Muscle layer of colon (tissue), 2 donors: ENCODE measurements around the gene KHNYN.

Experiments
- H3K27ac ChIP-seq: one replicate; pipeline ENCODE4 v1.7.0; 2013; ENCODE audit warnings: low read depth, mild to moderate bottlenecking, low read length, moderate library complexity
- H3K27me3 ChIP-seq, 2 donors: one replicate each; pipeline ENCODE4 v1.7.0; 2013; ENCODE audit warnings: low read length in 2 of 2, mild to moderate bottlenecking in 2 of 2; ENCODE audit not compliant: insufficient read depth in 2 of 2, control insufficient read depth in 1 of 2
- H3K36me3 ChIP-seq: one replicate; pipeline ENCODE4 v1.7.0; 2013; ENCODE audit warnings: mild to moderate bottlenecking, low read length; ENCODE audit not compliant: insufficient read depth
- H3K4me1 ChIP-seq: one replicate; pipeline ENCODE4 v1.7.0; 2013; ENCODE audit warnings: mild to moderate bottlenecking, low read length; ENCODE audit not compliant: insufficient read depth
- H3K4me3 ChIP-seq, 2 donors: one replicate each; pipeline ENCODE4 v1.7.0; 2013; ENCODE audit warnings: low read length in 2 of 2, low read depth in 1 of 2, mild to moderate bottlenecking in 1 of 2, moderate library complexity in 1 of 2
- H3K9ac ChIP-seq: one replicate; pipeline ENCODE4 v1.7.0; 2013; ENCODE audit warnings: low read length
- H3K9me3 ChIP-seq: one replicate; pipeline ENCODE4 v1.7.0; 2013; ENCODE audit warnings: mild to moderate bottlenecking, low read length
- donor health status: abdominal sarcoma.
- donor health status: Adenocarcinoma of cecum.

Gene KHNYN

GRCh38 chr14:24435998-24436354, 6.2 kb downstream of the KHNYN start:
- Histone ChIP-seq H3K27me3 (no peaks in the 10 kb centered on the region), H3K9me3 (no peaks in the 10 kb centered on the region), H3K27ac (peak overlapping the region; percentile 53), H3K36me3 (peaks cover 77% of the 10 kb centered on the region), H3K4me1 (peaks cover 35% of the 10 kb centered on the region), H3K4me3 (no peak overlapping the region), H3K9ac (no peak overlapping the region)

- Histone ChIP-seq H3K36me3 (peaks cover 75% of the 10 kb centered on the region), H3K4me3 (no peak overlapping the region), H3K9ac (peak overlapping the region; percentile 20), H3K27ac (peak overlapping the region; percentile 53), H3K27me3 (no peaks in the 10 kb centered on the region), H3K4me1 (peaks cover 35% of the 10 kb centered on the region), H3K9me3 (no peaks in the 10 kb centered on the region)
Measured at GRCh38 chr14:24436355-24437019, 6.7 kb downstream of the KHNYN start.

GRCh38 chr14:24437020-24437735, 7.4 kb downstream of the KHNYN start:
- Histone ChIP-seq H3K27ac (peak overlapping the region; percentile 53), H3K36me3 (peaks cover 68% of the 10 kb centered on the region), H3K27me3 (no peaks in the 10 kb centered on the region), H3K4me1 (peaks cover 34% of the 10 kb centered on the region), H3K9me3 (no peaks in the 10 kb centered on the region), H3K9ac (no peak overlapping the region), H3K4me3 (no peak overlapping the region)

DNA sequence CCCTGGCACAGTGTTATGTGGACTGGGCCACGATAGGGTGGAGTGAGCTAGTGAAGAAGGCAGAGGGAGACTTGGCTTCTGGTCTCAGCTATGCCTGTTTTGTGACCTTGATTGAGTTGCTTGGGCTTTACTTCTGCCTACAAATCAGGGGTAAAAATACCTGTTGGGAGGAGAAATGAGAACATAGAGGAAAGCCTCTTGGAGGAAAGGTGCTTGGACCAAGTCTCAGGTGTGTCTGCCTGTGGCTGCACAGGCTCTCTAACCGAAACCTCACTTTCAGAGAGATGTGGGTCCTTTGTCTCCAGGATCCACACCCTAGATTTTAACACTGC, 7.9 kb downstream of the KHNYN start:
- Histone ChIP-seq H3K27ac (no peak overlapping the region), H3K4me1 (peaks cover 34% of the 10 kb centered on the region), H3K4me3 (no peak overlapping the region), H3K27me3 (no peaks in the 10 kb centered on the region), H3K9ac (no peak overlapping the region), H3K36me3 (peaks cover 63% of the 10 kb centered on the region), H3K9me3 (no peaks in the 10 kb centered on the region)

DNA sequence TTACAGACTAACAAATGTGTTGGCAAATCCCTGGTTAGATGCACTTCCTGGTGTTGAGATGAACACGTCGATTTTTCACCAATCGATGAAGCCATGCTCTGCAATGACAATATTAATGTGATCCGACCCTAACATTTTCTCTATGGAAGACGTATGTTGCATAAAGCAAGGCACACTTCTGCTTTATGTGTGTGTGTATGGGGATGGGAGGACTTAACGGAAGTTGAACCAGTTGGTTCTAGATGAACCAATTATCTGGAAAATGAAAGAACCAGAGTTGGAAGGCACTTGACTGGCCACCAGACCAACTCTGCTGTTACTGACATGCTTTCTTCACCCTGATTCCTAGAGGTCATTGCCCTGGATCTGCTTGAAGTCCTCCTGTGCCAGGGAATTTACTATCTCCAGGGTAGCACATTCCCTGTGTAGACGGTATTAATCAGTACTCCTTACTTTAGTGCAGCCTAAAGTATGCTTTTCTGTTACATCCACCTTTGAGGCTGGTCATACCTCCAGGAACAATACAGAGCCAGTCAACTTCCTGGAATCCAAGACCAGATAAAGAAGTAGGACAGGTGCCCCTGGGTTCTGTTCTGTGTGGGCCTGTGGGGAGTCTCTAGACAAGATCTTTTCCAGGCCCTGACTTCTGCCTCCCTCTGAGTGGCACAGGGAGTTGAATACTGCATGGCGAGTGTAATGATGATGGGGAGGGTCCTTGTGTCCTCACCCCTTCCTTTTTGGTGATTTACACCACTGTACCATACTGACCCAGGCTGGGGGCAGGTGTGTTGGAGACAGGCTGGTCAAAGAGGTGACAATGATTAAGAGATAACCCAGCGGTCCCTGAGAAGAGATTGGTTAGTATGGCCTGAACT, 8.7 kb downstream of the KHNYN start:
- H3K4me1 ChIP-seq: peaks cover 38% of the 10 kb centered on the region
- no peak overlapping the region for H3K4me3 ChIP-seq
- H3K36me3 ChIP-seq: peaks cover 56% of the 10 kb centered on the region
- no peaks in the 10 kb centered on the region for H3K27me3 ChIP-seq
- H3K9me3 ChIP-seq: no peaks in the 10 kb centered on the region
- H3K27ac ChIP-seq: no peak overlapping the region
- H3K9ac ChIP-seq: no peak overlapping the region

- Histone ChIP-seq H3K4me1 (peaks cover 41% of the 10 kb centered on the region), H3K9ac (no peak overlapping the region), H3K27me3 (no peaks in the 10 kb centered on the region), H3K27ac (no peak overlapping the region), H3K9me3 (no peaks in the 10 kb centered on the region), H3K36me3 (peaks cover 55% of the 10 kb centered on the region), H3K4me3 (no peak overlapping the region)
Measured at GRCh38 chr14:24439257-24439656, 9.5 kb downstream of the KHNYN start.

DNA sequence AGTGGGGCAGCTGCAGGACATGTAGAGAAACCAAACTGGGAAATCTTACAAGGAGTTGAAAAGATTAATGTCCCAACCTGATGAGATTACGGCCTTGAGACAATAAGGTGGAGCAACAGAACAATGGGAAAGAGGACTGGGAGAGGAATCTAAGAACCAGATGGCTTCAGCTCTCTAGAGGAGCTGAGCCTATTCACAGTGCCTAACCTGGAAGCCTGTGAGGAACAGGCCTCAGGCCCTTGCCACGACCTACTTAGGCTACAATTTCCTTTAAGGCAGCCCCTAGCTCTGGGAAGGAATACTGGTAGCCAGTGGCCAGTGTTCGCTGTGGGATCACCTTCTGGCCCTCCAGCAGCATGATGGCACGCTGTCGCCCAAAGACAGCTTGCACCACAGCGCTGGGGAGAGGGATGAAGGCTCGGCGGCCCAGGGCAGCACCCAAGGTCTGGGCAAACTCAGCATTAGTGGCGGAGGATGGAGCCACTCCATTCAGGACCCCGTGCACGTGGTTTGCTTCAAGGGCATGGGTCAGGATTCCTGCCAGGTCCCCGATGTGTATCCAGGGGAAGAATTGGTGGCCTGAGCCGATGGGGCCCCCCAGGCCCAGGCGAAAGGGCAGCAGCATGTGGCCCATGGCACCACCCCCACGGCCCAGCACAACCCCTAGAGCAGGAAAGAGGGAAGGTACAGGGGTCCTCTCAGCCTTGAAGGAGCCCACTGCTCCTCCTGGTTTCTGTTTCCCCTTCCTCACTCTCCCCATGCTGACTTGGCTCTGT, 10.3 kb downstream of the KHNYN start:
- H3K27me3 ChIP-seq: no peaks in the 10 kb centered on the region
- no peak overlapping the region for H3K9ac ChIP-seq
- no peak overlapping the region for H3K4me3 ChIP-seq
- no peak overlapping the region for H3K27ac ChIP-seq
- H3K4me1 ChIP-seq: peaks cover 41% of the 10 kb centered on the region
- H3K36me3 ChIP-seq: peaks cover 55% of the 10 kb centered on the region
- no peaks in the 10 kb centered on the region for H3K9me3 ChIP-seq

GRCh38 chr14:24440606-24441399, 11.0 kb downstream of the KHNYN start:
- Histone ChIP-seq H3K4me1 (peaks cover 41% of the 10 kb centered on the region), H3K36me3 (peaks cover 51% of the 10 kb centered on the region), H3K27me3 (no peaks in the 10 kb centered on the region), H3K9me3 (no peaks in the 10 kb centered on the region), H3K27ac (no peak overlapping the region), H3K4me3 (no peak overlapping the region), H3K9ac (no peak overlapping the region)

GRCh38 chr14:24441485-24441884, 11.7 kb downstream of the KHNYN start:
- Histone ChIP-seq H3K9ac (peak overlapping the region; percentile 88), H3K27me3 (no peaks in the 10 kb centered on the region), H3K36me3 (peaks cover 45% of the 10 kb centered on the region)

DNA sequence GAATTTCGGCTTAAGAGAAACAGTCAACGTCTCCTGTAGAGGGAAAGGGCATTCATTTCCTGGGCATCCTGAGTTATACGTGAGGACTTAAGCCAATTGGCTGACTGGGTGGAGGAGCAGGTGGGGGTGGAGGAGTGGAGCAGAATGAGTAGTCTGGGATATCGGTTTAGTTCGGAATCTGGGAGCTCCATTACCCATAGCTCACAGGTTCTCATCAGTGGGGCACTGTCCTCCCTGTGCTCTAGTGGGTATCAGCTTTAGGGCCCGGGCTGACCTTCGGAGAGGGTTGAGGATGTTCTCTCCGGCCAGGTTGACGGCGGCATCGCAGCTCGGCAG, 12.1 kb downstream of the KHNYN start:
- H3K4me3 ChIP-seq: peak overlapping the region; percentile 39 to 94
- H3K9ac ChIP-seq: peak overlapping the region; percentile 88
- H3K36me3 ChIP-seq: peaks cover 41% of the 10 kb centered on the region
- no peaks in the 10 kb centered on the region for H3K9me3 ChIP-seq
- no peaks in the 10 kb centered on the region for H3K27me3 ChIP-seq
- H3K4me1 ChIP-seq: peaks cover 33% of the 10 kb centered on the region
- peak overlapping the region; percentile 82 for H3K27ac ChIP-seq

More at GRCh38 chr14:24441485-24441884, 11.7 kb downstream of the KHNYN start:
- Histone ChIP-seq H3K4me1 (peaks cover 37% of the 10 kb centered on the region), H3K4me3 (peak overlapping the region in 1 of 2 donors; percentile 94), H3K27ac (peak overlapping the region; percentile 82), H3K9me3 (no peaks in the 10 kb centered on the region)
